Spleen (tissue), 7 donors: ENCODE measurements around the gene RFXAP.

Experiments used
- CTCF ChIP-seq, 11 experiments: fragments of 200-600 bp in 7 of 11; fragments of 450-650 bp in 4 of 11; sonication (generic) in 4 of 11; IDR thresholded peaks in 8 of 11; conservative IDR thresholded peaks in 3 of 11; 1 replicate in 7 of 11; 2 replicates in 4 of 11; pipeline versions ENCODE4 v1.4.0 to v1.8.0; 2016 to 2021; ENCODE audit warnings: antibody characterized with exemption in 11 of 11, inconsistent platforms in 4 of 11, mild to moderate bottlenecking in 1 of 11
- POLR2A ChIP-seq, 3 donors: fragments of 450-650 bp; IDR thresholded peaks; one replicate each; pipeline ENCODE4 v1.5.1; 2017; ENCODE audit warnings: antibody characterized with exemption in 3 of 3, mild to moderate bottlenecking in 1 of 3
- POLR2AphosphoS5 ChIP-seq, 3 donors: sonication (generic); formaldehyde crosslinking; IDR thresholded peaks; one replicate each; pipeline ENCODE4 v1.5.1; 2017; ENCODE audit warnings: antibody characterized with exemption in 3 of 3
- donor health status: DM: no; HTN: no; CAD: no; lungs with moderate emphysema.
- donor health status: DM: no; HTN: no; CAD: no.
- donor health status: DM: no; HTN: no; CAD: no.

- TF ChIP-seq CTCF (IDR thresholded peaks at IDR 0.05 in 8 of 11, conservative IDR thresholded peaks at IDR 0.05 in 3 of 11): no peak
- no peak for TF ChIP-seq POLR2AphosphoS5 (IDR thresholded peaks at IDR 0.05)
- no peak for TF ChIP-seq POLR2A (IDR thresholded peaks at IDR 0.05)
Measured at GRCh38 chr13:36839981-36840380, 21.0 kb downstream of the RFXAP start.
